ENCODE data around the gene KCNH3. TPM values are rescaled to one million over a fixed set of nuclear protein-coding genes. Genes with fewer than 3 reads are reported as not detected.

KCNH3 gene
- total RNA-seq, 1 donor from 2014 or later = 0.41 TPM

DNA sequence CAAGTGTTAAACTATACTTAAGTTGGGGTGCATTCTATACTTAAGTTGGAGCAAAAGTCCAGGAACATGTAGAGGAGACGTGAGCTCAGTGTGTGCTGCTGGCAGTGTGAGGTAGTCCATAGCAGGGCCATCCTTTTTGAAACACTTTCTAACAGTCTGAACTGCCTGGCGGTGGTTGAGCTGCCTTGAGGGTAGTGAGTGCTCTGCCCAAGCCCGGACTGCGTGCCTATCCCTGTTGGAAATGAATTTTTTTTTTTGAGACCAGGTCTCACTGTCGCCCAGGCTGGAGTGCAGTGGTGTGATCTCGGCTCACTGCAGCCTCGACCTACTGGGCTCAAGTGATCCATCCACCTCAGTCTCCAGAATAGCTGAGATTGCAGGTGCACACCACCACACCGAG is 14.1 kb downstream of the KCNH3 start:
- Histone ChIP-seq H3K27ac (replicated peaks) (peak overlapping the region; percentile 76), H3K9me3 (replicated peaks) (no peaks in the 10 kb centered on the region), H3K27me3 (ENCODE audit: low read depth) (peaks cover 22% of the 10 kb centered on the region), H3K4me1 (peaks cover 40% of the 10 kb centered on the region), H3K36me3 (peaks cover 22% of the 10 kb centered on the region), H3K4me3 (no peak overlapping the region)
- intact Hi-C loops (cut with micrococcal nuclease) = no loop called here
- no peak for DNase-seq
- TF ChIP-seq, protein P1, sequence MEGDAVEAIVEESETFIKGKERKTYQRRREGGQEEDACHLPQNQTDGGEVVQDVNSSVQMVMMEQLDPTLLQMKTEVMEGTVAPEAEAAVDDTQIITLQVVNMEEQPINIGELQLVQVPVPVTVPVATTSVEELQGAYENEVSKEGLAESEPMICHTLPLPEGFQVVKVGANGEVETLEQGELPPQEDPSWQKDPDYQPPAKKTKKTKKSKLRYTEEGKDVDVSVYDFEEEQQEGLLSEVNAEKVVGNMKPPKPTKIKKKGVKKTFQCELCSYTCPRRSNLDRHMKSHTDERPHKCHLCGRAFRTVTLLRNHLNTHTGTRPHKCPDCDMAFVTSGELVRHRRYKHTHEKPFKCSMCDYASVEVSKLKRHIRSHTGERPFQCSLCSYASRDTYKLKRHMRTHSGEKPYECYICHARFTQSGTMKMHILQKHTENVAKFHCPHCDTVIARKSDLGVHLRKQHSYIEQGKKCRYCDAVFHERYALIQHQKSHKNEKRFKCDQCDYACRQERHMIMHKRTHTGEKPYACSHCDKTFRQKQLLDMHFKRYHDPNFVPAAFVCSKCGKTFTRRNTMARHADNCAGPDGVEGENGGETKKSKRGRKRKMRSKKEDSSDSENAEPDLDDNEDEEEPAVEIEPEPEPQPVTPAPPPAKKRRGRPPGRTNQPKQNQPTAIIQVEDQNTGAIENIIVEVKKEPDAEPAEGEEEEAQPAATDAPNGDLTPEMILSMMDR (IDR thresholded peaks at IDR 0.05; ENCODE audit: borderline replicate concordance) = no peak

DNA sequence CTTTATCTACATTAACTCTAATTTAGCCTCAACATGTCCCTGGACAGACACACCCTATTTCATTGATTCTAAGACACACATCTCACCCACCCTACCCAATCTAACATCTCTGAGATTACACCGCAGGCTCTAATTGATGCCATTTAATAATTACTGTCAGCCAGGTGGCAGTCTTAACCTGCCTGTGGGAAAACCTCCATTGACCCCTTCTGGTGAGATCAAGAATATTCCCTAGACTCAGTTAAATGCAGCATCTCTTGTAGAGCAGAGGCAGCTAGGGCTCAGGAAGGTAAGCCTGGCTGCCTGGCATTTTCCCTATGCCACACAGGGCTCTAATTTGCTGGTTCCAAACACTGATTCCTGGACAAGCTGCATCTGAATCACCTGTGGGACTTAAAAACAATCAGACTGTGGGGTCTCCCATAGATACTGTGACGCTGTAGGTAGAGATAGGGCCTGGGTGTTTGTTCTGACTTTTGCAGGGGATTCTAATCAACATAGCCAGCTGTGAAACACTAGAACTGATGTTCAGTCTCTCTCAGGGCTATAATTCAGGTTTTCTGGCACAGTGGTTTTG is 14.8 kb downstream of the KCNH3 start:
- H3K27me3 ChIP-seq (ENCODE audit: low read depth) = peaks cover 15% of the 10 kb centered on the region
- TF ChIP-seq, protein P1 (IDR thresholded peaks at IDR 0.05; ENCODE audit: borderline replicate concordance) = peak; percentile 54
- H3K27ac ChIP-seq (replicated peaks) = peak overlapping the region; percentile 76
- H3K4me1 ChIP-seq = peaks cover 41% of the 10 kb centered on the region
- no peak overlapping the region for H3K4me3 ChIP-seq
- no peaks in the 10 kb centered on the region for H3K9me3 ChIP-seq (replicated peaks)
- no peak for DNase-seq
- intact Hi-C loops (cut with micrococcal nuclease) = no loop called here
- H3K36me3 ChIP-seq = peaks cover 29% of the 10 kb centered on the region

DNA sequence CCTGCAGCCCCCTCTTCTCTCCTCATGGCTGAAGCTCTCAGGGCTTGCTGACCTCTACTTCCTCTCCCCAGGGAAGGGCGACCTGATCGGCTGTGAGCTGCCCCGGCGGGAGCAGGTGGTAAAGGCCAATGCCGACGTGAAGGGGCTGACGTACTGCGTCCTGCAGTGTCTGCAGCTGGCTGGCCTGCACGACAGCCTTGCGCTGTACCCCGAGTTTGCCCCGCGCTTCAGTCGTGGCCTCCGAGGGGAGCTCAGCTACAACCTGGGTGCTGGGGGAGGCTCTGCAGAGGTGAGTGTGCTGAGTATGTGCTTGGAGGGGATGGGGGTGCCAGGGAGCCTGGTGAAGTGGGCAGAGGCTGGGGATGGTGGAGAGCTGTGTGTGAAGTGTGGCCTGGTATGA is 15.4 kb downstream of the KCNH3 start:
- Histone ChIP-seq H3K4me3 (no peak overlapping the region), H3K4me1 (peaks cover 41% of the 10 kb centered on the region), H3K27me3 (ENCODE audit: low read depth) (peaks cover 9% of the 10 kb centered on the region), H3K9me3 (replicated peaks) (no peaks in the 10 kb centered on the region), H3K36me3 (peaks cover 36% of the 10 kb centered on the region), H3K27ac (replicated peaks) (no peak overlapping the region)
- TF ChIP-seq, protein P1 (IDR thresholded peaks at IDR 0.05; ENCODE audit: borderline replicate concordance) = no peak
- intact Hi-C loops (cut with micrococcal nuclease) = no loop called here
- no peak for DNase-seq

DNA sequence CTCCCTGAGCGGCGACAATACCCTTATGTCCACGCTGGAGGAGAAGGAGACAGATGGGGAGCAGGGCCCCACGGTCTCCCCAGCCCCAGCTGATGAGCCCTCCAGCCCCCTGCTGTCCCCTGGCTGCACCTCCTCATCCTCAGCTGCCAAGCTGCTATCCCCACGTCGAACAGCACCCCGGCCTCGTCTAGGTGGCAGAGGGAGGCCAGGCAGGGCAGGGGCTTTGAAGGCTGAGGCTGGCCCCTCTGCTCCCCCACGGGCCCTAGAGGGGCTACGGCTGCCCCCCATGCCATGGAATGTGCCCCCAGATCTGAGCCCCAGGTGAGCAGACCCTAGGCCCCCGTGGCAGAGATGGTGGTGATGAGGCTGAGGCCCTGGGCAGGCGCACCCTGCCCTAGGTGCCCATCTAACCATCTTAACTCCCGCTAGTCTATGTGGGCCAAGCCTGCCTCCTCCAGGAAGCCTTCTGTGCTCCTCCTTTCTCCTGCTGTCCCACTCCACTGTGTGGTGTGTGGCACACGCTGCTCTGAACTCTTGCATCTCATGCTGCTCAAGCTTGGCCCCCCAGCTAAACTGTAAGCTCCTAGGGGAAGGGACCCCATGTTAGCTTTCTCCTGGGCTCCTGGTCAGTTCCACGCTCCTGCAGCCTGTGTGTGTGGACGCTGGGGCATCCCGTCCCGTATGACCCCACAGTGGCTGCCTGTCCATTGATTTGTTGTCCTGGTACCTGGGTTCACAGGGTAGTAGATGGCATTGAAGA is 17.0 kb downstream of the KCNH3 start:
- no peak for DNase-seq
- H3K27me3 ChIP-seq (ENCODE audit: low read depth) = no peaks in the 10 kb centered on the region

DNA sequence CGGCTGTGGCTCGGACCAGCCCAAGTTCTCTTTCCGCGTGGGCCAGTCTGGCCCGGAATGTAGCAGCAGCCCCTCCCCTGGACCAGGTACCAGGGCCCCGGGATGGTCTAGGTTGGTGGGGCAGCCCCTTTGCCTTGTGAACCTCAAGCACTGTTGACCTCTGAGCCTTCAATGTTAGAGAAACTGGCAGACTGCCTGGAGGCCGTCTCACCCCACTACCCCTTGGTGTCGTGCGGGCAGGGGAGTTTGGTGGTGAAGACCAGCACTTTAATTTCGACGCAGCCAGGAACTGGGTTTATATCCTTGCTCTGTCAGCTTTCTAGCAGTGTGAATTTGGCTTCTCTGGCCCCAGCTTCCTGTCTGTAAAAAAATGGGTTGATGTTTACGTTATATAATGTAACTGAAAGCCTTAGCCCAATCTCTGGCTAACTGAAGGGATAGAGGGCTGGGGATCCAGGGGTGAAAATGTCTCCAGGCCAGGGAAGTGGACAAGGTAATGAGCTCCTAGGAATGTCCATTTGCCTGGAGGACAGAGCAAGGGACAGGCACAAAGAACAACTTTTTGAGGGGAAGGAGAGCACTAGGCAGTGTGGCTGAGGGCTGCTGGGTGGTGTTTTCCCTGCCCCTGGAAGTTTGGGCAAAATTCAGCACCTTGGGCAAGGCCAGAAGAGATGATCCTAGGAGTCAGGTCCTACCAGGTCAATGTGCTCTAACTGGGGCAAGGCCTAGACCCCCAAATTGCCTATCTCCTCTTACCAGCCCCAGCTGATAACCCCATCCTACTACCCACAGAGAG is 17.8 kb downstream of the KCNH3 start:
- H3K36me3 ChIP-seq = peaks cover 59% of the 10 kb centered on the region
- TF ChIP-seq, protein P1 (IDR thresholded peaks at IDR 0.05; ENCODE audit: borderline replicate concordance) = no peak
- intact Hi-C loops (cut with micrococcal nuclease) = no loop called here

More for the DNA sequence above, 17.0 kb downstream of the KCNH3 start:
- intact Hi-C loops (cut with micrococcal nuclease) = no loop called here
- H3K4me1 ChIP-seq = peaks cover 36% of the 10 kb centered on the region
- peaks cover 51% of the 10 kb centered on the region for H3K36me3 ChIP-seq
- TF ChIP-seq, protein P1 (IDR thresholded peaks at IDR 0.05; ENCODE audit: borderline replicate concordance) = no peak
- H3K27ac ChIP-seq (replicated peaks) = peak overlapping the region; percentile 38
- H3K9me3 ChIP-seq (replicated peaks) = no peaks in the 10 kb centered on the region
- H3K4me3 ChIP-seq = no peak overlapping the region

More for the DNA sequence above, 17.8 kb downstream of the KCNH3 start:
- no peaks in the 10 kb centered on the region for H3K27me3 ChIP-seq (ENCODE audit: low read depth)
- H3K4me3 ChIP-seq = no peak overlapping the region
- H3K9me3 ChIP-seq (replicated peaks) = no peaks in the 10 kb centered on the region
- peaks cover 35% of the 10 kb centered on the region for H3K4me1 ChIP-seq
- no peak for DNase-seq
- H3K27ac ChIP-seq (replicated peaks) = peak overlapping the region; percentile 38

Measured in left ventricle myocardium inferior (tissue), 1 donor.